ENCODE results near the gene HPS3. TPM values are rescaled to one million over a fixed set of nuclear protein-coding genes. Genes with fewer than 3 reads are reported as not detected.

Gene HPS3
- total and polyA plus RNA-seq, 2 of the 4 experiments (the other 2 are of a cell fraction) = 15.2 to 24.2 TPM

- POLR2A ChIA-PET (ENCODE audit: unreplicated experiment) = no interaction called here
Observed at GRCh38 chr3:149087208-149087607, 42.2 kb upstream of the HPS3 start.

More at GRCh38 chr3:149087208-149087607, 42.2 kb upstream of the HPS3 start:
- Histone ChIP-seq H3K18ac (ENCODE audit: low read depth, low read length) (no peak overlapping the region), H4K91ac (ENCODE audit: insufficient read depth, low read depth, low read length) (no peak overlapping the region), H3K4me1 (ENCODE audit: control insufficient read depth, insufficient read depth, low read length) (0 out of 2 replicates have a peak, but pooled peaks cover 2% of the 10 kb centered on the region), H3K9ac (ENCODE audit: low read depth, low read length) (no peak overlapping the region), H3K23ac (ENCODE audit: low read depth, low read length) (no peak overlapping the region), H3K4me3 (ENCODE audit: insufficient read depth, low read depth, low read length) (no peak overlapping the region), H2BK15ac (ENCODE audit: low read depth, low read length) (no peak overlapping the region; the same call in 2 of the 3 replicates), H4K20me1 (ENCODE audit: insufficient read depth, low read length) (no peaks in the 10 kb centered on the region; the same call in 1 of the 2 replicates), H3K14ac (replicated peaks; ENCODE audit: low read depth, low read length) (no peak overlapping the region), H4K8ac (ENCODE audit: low read depth in 2 of 2, low read length in 2 of 2) (peak overlapping the region in 1 of 2 experiments; percentile 91; a peak in 1 of 4 replicates), H2AFZ (replicated peaks; ENCODE audit: low read length, poor library complexity) (peak overlapping the region; percentile 46), H3K27ac (ENCODE audit: insufficient read depth, low read length) (no peak overlapping the region), H2AK9ac (replicated peaks; ENCODE audit: low read depth, low read length, poor library complexity) (peak overlapping the region; percentile 70), H3K36me3 (ENCODE audit: control insufficient read depth, insufficient read depth, low read length) (peaks cover 3% of the 10 kb centered on the region), H3K79me1 (ENCODE audit: low read depth in 1 of 2, low read length in 2 of 2) (peaks cover 15 to 25% of the 10 kb centered on the region in 2 experiments), H4K5ac (ENCODE audit: low read depth, low read length) (no peak overlapping the region), H3K56ac (ENCODE audit: extremely low read depth, insufficient read depth, low read length) (no peak overlapping the region), H3K9me1 (ENCODE audit: insufficient read depth, low read length) (no peaks in the 10 kb centered on the region), H3K4me2 (ENCODE audit: low read depth, low read length) (no peak overlapping the region), H3K9me3 (ENCODE audit: control insufficient read depth, insufficient read depth, low read length) (no peaks in the 10 kb centered on the region), H2BK20ac (ENCODE audit: low read depth, low read length) (no peak overlapping the region), H3K27me3 (ENCODE audit: control insufficient read depth, insufficient read depth, low read length) (no peaks in the 10 kb centered on the region), H2BK5ac (ENCODE audit: low read depth, low read length, poor library complexity, severe bottlenecking) (no peak overlapping the region), H3K4ac (ENCODE audit: low read depth, low read length) (no peak overlapping the region; the same call in 1 of the 2 replicates), H2AK5ac (ENCODE audit: low read depth, low read length) (no peak overlapping the region), H2BK120ac (ENCODE audit: low read depth, low read length) (no peak overlapping the region)
- DNase-seq = no peak
- no TSS peak for BruUV-seq (replicated peaks)
- ATAC-seq (ENCODE audit: low read depth) = no peak
- 80% methylated on average over 1 of the region's 15 CpGs; no CpG with 5 or more reads in 1 of the 2 experiments for WGBS, 2 experiments (ENCODE audit: extremely low coverage in 2 of 2, insufficient read length in 1 of 2)
- no peak for TF ChIP-seq RAD21 (IDR thresholded peaks at IDR 0.05; ENCODE audit: low read length)
- TF ChIP-seq MAFK (IDR thresholded peaks at IDR 0.05; ENCODE audit: low read depth, low read length) = no peak
- TF ChIP-seq, protein P1, sequence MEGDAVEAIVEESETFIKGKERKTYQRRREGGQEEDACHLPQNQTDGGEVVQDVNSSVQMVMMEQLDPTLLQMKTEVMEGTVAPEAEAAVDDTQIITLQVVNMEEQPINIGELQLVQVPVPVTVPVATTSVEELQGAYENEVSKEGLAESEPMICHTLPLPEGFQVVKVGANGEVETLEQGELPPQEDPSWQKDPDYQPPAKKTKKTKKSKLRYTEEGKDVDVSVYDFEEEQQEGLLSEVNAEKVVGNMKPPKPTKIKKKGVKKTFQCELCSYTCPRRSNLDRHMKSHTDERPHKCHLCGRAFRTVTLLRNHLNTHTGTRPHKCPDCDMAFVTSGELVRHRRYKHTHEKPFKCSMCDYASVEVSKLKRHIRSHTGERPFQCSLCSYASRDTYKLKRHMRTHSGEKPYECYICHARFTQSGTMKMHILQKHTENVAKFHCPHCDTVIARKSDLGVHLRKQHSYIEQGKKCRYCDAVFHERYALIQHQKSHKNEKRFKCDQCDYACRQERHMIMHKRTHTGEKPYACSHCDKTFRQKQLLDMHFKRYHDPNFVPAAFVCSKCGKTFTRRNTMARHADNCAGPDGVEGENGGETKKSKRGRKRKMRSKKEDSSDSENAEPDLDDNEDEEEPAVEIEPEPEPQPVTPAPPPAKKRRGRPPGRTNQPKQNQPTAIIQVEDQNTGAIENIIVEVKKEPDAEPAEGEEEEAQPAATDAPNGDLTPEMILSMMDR (conservative IDR thresholded peaks at IDR 0.05; ENCODE audit: low read depth, low read length) = no peak
- TF ChIP-seq SMC3 (IDR thresholded peaks at IDR 0.05; ENCODE audit: low read depth, low read length) = no peak
- no peak for TF ChIP-seq POLR2A (IDR thresholded peaks at IDR 0.05; ENCODE audit: low read depth, low read length)
- TF ChIP-seq NFE2L2 (IDR thresholded peaks at IDR 0.05; ENCODE audit: low read depth, low read length) = no peak
- TF ChIP-seq MAZ (IDR thresholded peaks at IDR 0.05; ENCODE audit: borderline replicate concordance, low read depth, low read length) = no peak
- TF ChIP-seq RCOR1 (IDR thresholded peaks at IDR 0.05; ENCODE audit: insufficient replicate concordance, low read length) = no peak
- TF ChIP-seq FOS (IDR thresholded peaks at IDR 0.05; ENCODE audit: low read depth, low read length) = no peak
- TF ChIP-seq MXI1 (IDR thresholded peaks at IDR 0.05; ENCODE audit: borderline replicate concordance, low read depth, low read length) = no peak
- TF ChIP-seq, protein P2, sequence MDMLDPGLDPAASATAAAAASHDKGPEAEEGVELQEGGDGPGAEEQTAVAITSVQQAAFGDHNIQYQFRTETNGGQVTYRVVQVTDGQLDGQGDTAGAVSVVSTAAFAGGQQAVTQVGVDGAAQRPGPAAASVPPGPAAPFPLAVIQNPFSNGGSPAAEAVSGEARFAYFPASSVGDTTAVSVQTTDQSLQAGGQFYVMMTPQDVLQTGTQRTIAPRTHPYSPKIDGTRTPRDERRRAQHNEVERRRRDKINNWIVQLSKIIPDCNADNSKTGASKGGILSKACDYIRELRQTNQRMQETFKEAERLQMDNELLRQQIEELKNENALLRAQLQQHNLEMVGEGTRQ (IDR thresholded peaks at IDR 0.05; ENCODE audit: low read depth, low read length) = no peak
- dilution Hi-C loops (cut with HindIII; ENCODE audit: low sequenced_read_pairs, unreplicated experiment) = no loop called here
- in situ Hi-C loops (cut with MboI; ENCODE audit: low sequenced_read_pairs) = no loop called here
- intact Hi-C loops (cut with micrococcal nuclease) = no loop called here
- CTCF ChIA-PET = no interaction called here

All from IMR-90 (cell line).